Measurements from ENCODE around the gene PHRF1. TPM values are rescaled to one million over a fixed set of nuclear protein-coding genes. Genes with fewer than 3 reads are reported as not detected.

The PHRF1 gene
- total and polyA plus RNA-seq, 2 of the 4 experiments (the other 2 are of a cell fraction): 10.9 to 17.5 TPM

DNA sequence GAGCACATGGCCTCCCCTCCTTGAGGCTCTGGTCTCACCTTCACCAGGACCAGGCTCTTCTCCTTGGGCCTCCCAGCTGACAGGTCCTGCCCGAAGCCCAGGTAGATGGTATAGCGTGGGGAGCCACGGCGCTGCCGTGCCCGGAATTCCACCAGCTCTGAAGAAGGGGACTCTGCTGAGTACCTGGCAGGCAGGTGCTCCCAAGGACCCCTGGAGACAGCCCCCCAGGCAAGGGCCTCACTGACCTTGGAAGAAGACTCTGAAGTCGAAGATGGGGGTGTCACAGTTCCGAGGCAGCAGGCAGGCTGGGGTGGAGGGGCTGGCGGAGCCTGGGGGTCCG is 36.7 kb downstream of the PHRF1 start:
- Histone ChIP-seq H2AK9ac (replicated peaks; ENCODE audit: low read depth, low read length, poor library complexity) (no peak overlapping the region), H4K8ac (ENCODE audit: low read depth in 2 of 2, low read length in 2 of 2) (no peak overlapping the region), H2AK5ac (ENCODE audit: low read depth, low read length) (no peak overlapping the region), H3K79me1 (ENCODE audit: low read depth in 1 of 2, low read length in 2 of 2) (peaks cover 0 to 29% of the 10 kb centered on the region in 2 experiments; a peak in 3 of 4 replicates), H2BK5ac (ENCODE audit: low read depth, low read length, poor library complexity, severe bottlenecking) (no peak overlapping the region), H3K18ac (ENCODE audit: low read depth, low read length) (no peak overlapping the region), H3K27ac (ENCODE audit: insufficient read depth, low read length) (no peak overlapping the region), H3K4me3 (ENCODE audit: insufficient read depth, low read depth, low read length) (no peak overlapping the region), H4K5ac (ENCODE audit: low read depth, low read length) (no peak overlapping the region), H2BK15ac (ENCODE audit: low read depth, low read length) (no peak overlapping the region), H3K9ac (ENCODE audit: low read depth, low read length) (no peak overlapping the region), H2AFZ (replicated peaks; ENCODE audit: low read length, poor library complexity) (no peak overlapping the region), H3K4me1 (ENCODE audit: control insufficient read depth, insufficient read depth, low read length) (peaks cover 4% of the 10 kb centered on the region; the same call in 1 of the 2 replicates), H3K23ac (ENCODE audit: low read depth, low read length) (no peak overlapping the region), H3K4ac (ENCODE audit: low read depth, low read length) (no peak overlapping the region), H4K20me1 (ENCODE audit: insufficient read depth, low read length) (peaks cover 39% of the 10 kb centered on the region), H2BK120ac (ENCODE audit: low read depth, low read length) (no peak overlapping the region), H3K56ac (ENCODE audit: extremely low read depth, insufficient read depth, low read length) (no peak overlapping the region), H3K4me2 (ENCODE audit: low read depth, low read length) (no peak overlapping the region), H3K27me3 (ENCODE audit: control insufficient read depth, insufficient read depth, low read length) (no peaks in the 10 kb centered on the region), H4K91ac (ENCODE audit: insufficient read depth, low read depth, low read length) (no peak overlapping the region), H3K36me3 (ENCODE audit: control insufficient read depth, insufficient read depth, low read length) (peaks cover 55% of the 10 kb centered on the region), H3K9me1 (ENCODE audit: insufficient read depth, low read length) (no peaks in the 10 kb centered on the region), H3K14ac (replicated peaks; ENCODE audit: low read depth, low read length) (no peak overlapping the region), H2BK20ac (ENCODE audit: low read depth, low read length) (no peak overlapping the region), H3K9me3 (ENCODE audit: control insufficient read depth, insufficient read depth, low read length) (no peaks in the 10 kb centered on the region)
- ATAC-seq (ENCODE audit: low read depth) (no peak), DNase-seq (no peak)
- ChIA-PET CTCF (no interaction called here), POLR2A (ENCODE audit: unreplicated experiment) (no interaction called here)
- intact Hi-C loops (cut with micrococcal nuclease): no loop called here
- dilution Hi-C loops (cut with HindIII; ENCODE audit: low sequenced_read_pairs, unreplicated experiment): no loop called here
- 92% methylated on average over 5 of the region's 10 CpGs; no CpG with 5 or more reads in 1 of the 2 experiments for WGBS, 2 experiments (ENCODE audit: extremely low coverage in 2 of 2, insufficient read length in 1 of 2)
- in situ Hi-C loops (cut with MboI; ENCODE audit: low sequenced_read_pairs): no loop called here
- BruUV-seq (replicated peaks): no TSS peak
- TF ChIP-seq POLR2A (IDR thresholded peaks at IDR 0.05; ENCODE audit: low read depth, low read length) (no peak), NFE2L2 (IDR thresholded peaks at IDR 0.05; ENCODE audit: low read depth, low read length) (no peak), MAZ (IDR thresholded peaks at IDR 0.05; ENCODE audit: borderline replicate concordance, low read depth, low read length) (no peak), MAFK (IDR thresholded peaks at IDR 0.05; ENCODE audit: low read depth, low read length) (no peak)

Measured in IMR-90 (cell line).